Activated B cell treated with CpG ODN at 0.5 μM for 24 hours (primary cell): Measurements from ENCODE around the gene SENP2. TPM values are rescaled to one million over a fixed set of nuclear protein-coding genes. Genes with fewer than 3 reads are reported as not detected.

ENCODE experiments used
- ATAC-seq: fragments of 200-7000 bp; cut with Tn5 transposase; one replicate; pipeline ENCODE4 v1.10.0; 2021; ENCODE audit warnings: low read depth, mild to moderate bottlenecking, moderate library complexity
- CTCF ChIA-PET: fragments of 350-600 bp; sonication (Branson Sonifier 250); formaldehyde crosslinking; loops from one replicate; lab custom pipeline; 2021; ENCODE audit warnings: antibody characterized with exemption; lab: Charles Lee
- POLR2A ChIA-PET: fragments of 350-600 bp; sonication (Branson Sonifier 250); formaldehyde crosslinking; loops from one replicate; lab custom pipeline; 2021; ENCODE audit warnings: antibody characterized with exemption; lab: Charles Lee
- DNase-seq: peaks from one replicate; pipeline ENCODE4 v3.0.0; 2022
- H3K27ac Mint-ChIP-seq: one replicate; pipeline ENCODE4 v1.8.0; 2020; ENCODE audit warnings: mixed read lengths
- H3K27me3 Mint-ChIP-seq: one replicate; pipeline ENCODE4 v1.8.0; 2021; ENCODE audit warnings: mixed read lengths
- H3K36me3 Mint-ChIP-seq: one replicate; pipeline ENCODE4 v1.8.0; 2021; ENCODE audit warnings: low read depth, mixed read lengths
- H3K4me1 Mint-ChIP-seq: one replicate; pipeline ENCODE4 v1.8.0; 2021; ENCODE audit warnings: mixed read lengths
- H3K4me3 Mint-ChIP-seq: one replicate; pipeline ENCODE4 v1.8.0; 2020; ENCODE audit warnings: mild to moderate bottlenecking, mixed read lengths
- H3K9me3 Mint-ChIP-seq: one replicate; pipeline ENCODE4 v1.8.0; 2020; ENCODE audit warnings: mixed read lengths
- intact Hi-C: fragments of 100-400 bp; cut with micrococcal nuclease; formaldehyde crosslinking; loops from one replicate; pipeline ENCODE4 v1.15.1; 2024
- total RNA-seq: library from RNA; stranded (reverse); gene quantifications from 2 replicates; pipeline ENCODE4 v1.2.3, GENCODE V29; 2022
- TF ChIP-seq, protein P1 (sequence below): fragments of 200-600 bp; IDR thresholded peaks from one replicate; pipeline ENCODE4 v1.8.0; 2022; ENCODE audit warnings: antibody characterized with exemption, mild to moderate bottlenecking

Gene SENP2
- total RNA-seq, 1 donor from 2014 or later, result 47.1 TPM

- Mint-ChIP-seq H3K27ac (no peak overlapping the region), H3K27me3 (no peaks in the 10 kb centered on the region), H3K4me1 (no peaks in the 10 kb centered on the region), H3K4me3 (no peak overlapping the region), H3K9me3 (no peaks in the 10 kb centered on the region), H3K36me3 (peaks cover 60% of the 10 kb centered on the region)
- CTCF ChIA-PET, result interaction anchor here (0.9 kb wide), 1 partner anchor 31 kb away, joined by 3 read pairs; no protein-coding TSS in a partner anchor
- TF ChIP-seq, protein P1, sequence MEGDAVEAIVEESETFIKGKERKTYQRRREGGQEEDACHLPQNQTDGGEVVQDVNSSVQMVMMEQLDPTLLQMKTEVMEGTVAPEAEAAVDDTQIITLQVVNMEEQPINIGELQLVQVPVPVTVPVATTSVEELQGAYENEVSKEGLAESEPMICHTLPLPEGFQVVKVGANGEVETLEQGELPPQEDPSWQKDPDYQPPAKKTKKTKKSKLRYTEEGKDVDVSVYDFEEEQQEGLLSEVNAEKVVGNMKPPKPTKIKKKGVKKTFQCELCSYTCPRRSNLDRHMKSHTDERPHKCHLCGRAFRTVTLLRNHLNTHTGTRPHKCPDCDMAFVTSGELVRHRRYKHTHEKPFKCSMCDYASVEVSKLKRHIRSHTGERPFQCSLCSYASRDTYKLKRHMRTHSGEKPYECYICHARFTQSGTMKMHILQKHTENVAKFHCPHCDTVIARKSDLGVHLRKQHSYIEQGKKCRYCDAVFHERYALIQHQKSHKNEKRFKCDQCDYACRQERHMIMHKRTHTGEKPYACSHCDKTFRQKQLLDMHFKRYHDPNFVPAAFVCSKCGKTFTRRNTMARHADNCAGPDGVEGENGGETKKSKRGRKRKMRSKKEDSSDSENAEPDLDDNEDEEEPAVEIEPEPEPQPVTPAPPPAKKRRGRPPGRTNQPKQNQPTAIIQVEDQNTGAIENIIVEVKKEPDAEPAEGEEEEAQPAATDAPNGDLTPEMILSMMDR, result no peak
- DNase-seq (no peak), ATAC-seq (no peak)
- POLR2A ChIA-PET, result no interaction called here
- intact Hi-C loops, result no loop called here
Observed at GRCh38 chr3:185629554-185630181, 43.6 kb downstream of the SENP2 start.

- no peaks in the 10 kb centered on the region for H3K27me3 Mint-ChIP-seq
- H3K9me3 Mint-ChIP-seq, result no peaks in the 10 kb centered on the region
- ChIA-PET POLR2A (no interaction called here), CTCF (interaction anchor here (0.9 kb wide), 1 partner anchor 30 kb away, joined by 3 read pairs; no protein-coding TSS in a partner anchor)
- H3K36me3 Mint-ChIP-seq, result peaks cover 55% of the 10 kb centered on the region
- H3K4me1 Mint-ChIP-seq, result no peaks in the 10 kb centered on the region
- TF ChIP-seq, protein P1, result no peak
- DNase-seq (no peak), ATAC-seq (no peak)
- no peak overlapping the region for H3K4me3 Mint-ChIP-seq
- no peak overlapping the region for H3K27ac Mint-ChIP-seq
- intact Hi-C loops, result no loop called here
Observed at GRCh38 chr3:185630182-185630622, 44.1 kb downstream of the SENP2 start.

- H3K27me3 Mint-ChIP-seq, result no peaks in the 10 kb centered on the region
- no peaks in the 10 kb centered on the region for H3K9me3 Mint-ChIP-seq
- no peaks in the 10 kb centered on the region for H3K4me1 Mint-ChIP-seq
- DNase-seq (no peak), ATAC-seq (no peak)
- TF ChIP-seq, protein P1, result no peak
- ChIA-PET CTCF (no interaction called here), POLR2A (no interaction called here)
- H3K4me3 Mint-ChIP-seq, result no peak overlapping the region
- intact Hi-C loops, result no loop called here
- peaks cover 46% of the 10 kb centered on the region for H3K36me3 Mint-ChIP-seq
- H3K27ac Mint-ChIP-seq, result no peak overlapping the region
Observed at GRCh38 chr3:185631108-185631507, 45.0 kb downstream of the SENP2 start.

GRCh38 chr3:185631508-185632206 is 45.6 kb downstream of the SENP2 start:
- Mint-ChIP-seq H3K27ac (no peak overlapping the region), H3K9me3 (no peaks in the 10 kb centered on the region), H3K4me3 (no peak overlapping the region), H3K36me3 (peaks cover 43% of the 10 kb centered on the region), H3K27me3 (no peaks in the 10 kb centered on the region), H3K4me1 (no peaks in the 10 kb centered on the region)
- DNase-seq (no peak), ATAC-seq (no peak)
- TF ChIP-seq, protein P1, result no peak
- intact Hi-C loops, result no loop called here
- CTCF ChIA-PET, result no interaction called here
- POLR2A ChIA-PET, result no interaction called here

GRCh38 chr3:185632996-185633395 is 46.9 kb downstream of the SENP2 start:
- H3K36me3 Mint-ChIP-seq, result peaks cover 34% of the 10 kb centered on the region
- TF ChIP-seq, protein P1, result no peak
- no peak overlapping the region for H3K4me3 Mint-ChIP-seq
- no peaks in the 10 kb centered on the region for H3K4me1 Mint-ChIP-seq
- ATAC-seq (no peak), DNase-seq (no peak)
- intact Hi-C loops, result no loop called here
- POLR2A ChIA-PET, result no interaction called here
- H3K27ac Mint-ChIP-seq, result no peak overlapping the region
- CTCF ChIA-PET, result no interaction called here
- no peaks in the 10 kb centered on the region for H3K27me3 Mint-ChIP-seq
- no peaks in the 10 kb centered on the region for H3K9me3 Mint-ChIP-seq
